SK-N-SH (cell line): ENCODE results near the gene COL4A6. TPM values are rescaled to one million over a fixed set of nuclear protein-coding genes. Genes with fewer than 3 reads are reported as not detected.

Source experiments
- CTCF ChIA-PET: fragments of 300-600, 350-600 bp; formaldehyde crosslinking; extraction: SDS; loops from one replicate; lab custom pipeline; 2021; lab: Yijun Ruan, JAX
- POLR2A ChIA-PET: fragments of 350-600 bp; sonication (Branson Sonifier 250); formaldehyde crosslinking; extraction: SDS; loops from one replicate; lab custom pipeline; 2020; ENCODE audit warnings: antibody characterized with exemption, inconsistent platforms; lab: Yijun Ruan, JAX
- DNase-seq: peaks from one replicate; pipeline ENCODE4 v3.0.0; 2012
- H2AFZ ChIP-seq: fragments of 200-600 bp; sonication (generic); 2 replicates; pipeline ENCODE4 v1.8.1; 2016; ENCODE audit warnings: antibody characterized with exemption, mild to moderate bottlenecking, low read depth
- H3F3A ChIP-seq: fragments of 200-600 bp; sonication (generic); replicated peaks from 2 replicates; pipeline ENCODE3; 2016; ENCODE audit warnings: antibody characterized with exemption, mild to moderate bottlenecking; ENCODE audit not compliant: insufficient read depth
- H3K27ac ChIP-seq, 2 experiments: fragments of 200-500 bp in 1 of 2; fragments of 200-600 bp in 1 of 2; sonication (Bioruptor generic) in 1 of 2; sonication (generic), shearing (Covaris generic) in 1 of 2; 2 replicates each; pipeline versions ENCODE4 v1.5.1 to v1.6.1; 2014 to 2016; ENCODE audit warnings: low read depth in 2 of 2, inconsistent platforms in 1 of 2, low read length in 1 of 2, mild to moderate bottlenecking in 1 of 2, mixed read lengths in 1 of 2
- H3K27me3 ChIP-seq: fragments of 200-600 bp; sonication (generic), shearing (Covaris generic); 2 replicates; pipeline ENCODE4 v1.6.1; 2016; ENCODE audit warnings: mixed run types; ENCODE audit not compliant: insufficient read depth
- H3K36me3 ChIP-seq, 2 experiments: fragments of 200-500 bp in 1 of 2; fragments of 200-600 bp in 1 of 2; sonication (Bioruptor generic) in 1 of 2; sonication (generic) in 1 of 2; replicated peaks in 1 of 2; 2 replicates each; pipeline versions ENCODE3 to v1.5.1; 2014 to 2016; ENCODE audit warnings: low read length in 1 of 2, mild to moderate bottlenecking in 1 of 2; ENCODE audit not compliant: insufficient read depth in 2 of 2, control insufficient read depth in 1 of 2
- H3K4me1 ChIP-seq, 2 experiments: fragments of 200-500 bp in 1 of 2; fragments of 200-600 bp in 1 of 2; sonication (Bioruptor generic) in 1 of 2; sonication (generic), shearing (Covaris generic) in 1 of 2; 2 replicates each; pipeline versions ENCODE4 v1.5.1 to v1.6.1; 2014 to 2016; ENCODE audit warnings: low read depth in 1 of 2, low read length in 1 of 2, mixed run types in 1 of 2; ENCODE audit not compliant: insufficient read depth in 2 of 2, control insufficient read depth in 1 of 2
- H3K4me2 ChIP-seq: fragments of 200-600 bp; sonication (generic), shearing (Covaris generic); 2 replicates; pipeline ENCODE4 v1.6.1; 2017; ENCODE audit warnings: mixed run types
- H3K4me3 ChIP-seq, 2 experiments: fragments of 200-500 bp in 1 of 2; fragments of 200-600 bp in 1 of 2; sonication (Bioruptor generic) in 1 of 2; sonication (generic), shearing (Covaris generic) in 1 of 2; 2 replicates each; pipeline versions ENCODE4 v1.5.1 to v1.8.1; 2014 to 2016; ENCODE audit warnings: low read depth in 2 of 2, inconsistent platforms in 1 of 2, low read length in 1 of 2, mild to moderate bottlenecking in 1 of 2, mixed read lengths in 1 of 2, moderate library complexity in 1 of 2
- H3K79me2 ChIP-seq: fragments of 200-600 bp; sonication (generic); 2 replicates; pipeline ENCODE4 v1.8.1; 2017; ENCODE audit warnings: mild to moderate bottlenecking; ENCODE audit not compliant: insufficient read depth
- H3K9ac ChIP-seq: fragments of 200-600 bp; sonication (generic); 2 replicates; pipeline ENCODE4 v1.6.1; 2017; ENCODE audit warnings: mixed run types
- H3K9me2 ChIP-seq: fragments of 200-600 bp; sonication (generic); 2 replicates; pipeline ENCODE4 v1.6.1; 2017; ENCODE audit warnings: mixed run types
- H3K9me3 ChIP-seq: fragments of 200-600 bp; sonication (generic); 2 replicates; pipeline ENCODE4 v1.6.1; 2017; ENCODE audit warnings: mixed run types, mild to moderate bottlenecking, moderate library complexity
- H4K20me1 ChIP-seq: fragments of 200-600 bp; sonication (generic); 2 replicates; pipeline ENCODE4 v1.6.1; 2017; ENCODE audit warnings: mild to moderate bottlenecking, mixed run types; ENCODE audit not compliant: insufficient read depth
- CHD2 ChIP-seq: fragments of 150-350 bp; IDR thresholded peaks from 2 replicates; pipeline ENCODE4 v1.6.1; 2018; ENCODE audit warnings: low read length; ENCODE audit not compliant: partially characterized antibody
- ELF1 ChIP-seq: IDR thresholded peaks from 2 replicates; pipeline ENCODE4 v1.4.0; 2012
- EZH2phosphoT487 ChIP-seq: fragments of 200-600 bp; sonication (generic); IDR thresholded peaks from 2 replicates; pipeline ENCODE4 v1.6.1; 2017; ENCODE audit warnings: low read depth, mixed run types, mild to moderate bottlenecking, antibody characterized with exemption, moderate library complexity, borderline replicate concordance
- FOSL2 ChIP-seq: IDR thresholded peaks from 2 replicates; pipeline ENCODE4 v1.4.0; 2012; ENCODE audit warnings: low read depth, mild to moderate bottlenecking, moderate library complexity, borderline replicate concordance
- FOXJ3 ChIP-seq: sonication (generic); formaldehyde crosslinking; IDR thresholded peaks from 2 replicates; pipeline ENCODE4 v1.5.1; 2020; ENCODE audit warnings: mild to moderate bottlenecking, missing genetic modification reagents
- FOXM1 ChIP-seq: IDR thresholded peaks from 2 replicates; pipeline ENCODE4 v1.4.0; 2012; ENCODE audit warnings: low read depth, mild to moderate bottlenecking
- GATA2 ChIP-seq: sonication (generic); formaldehyde crosslinking; IDR thresholded peaks from 2 replicates; pipeline ENCODE4 v1.5.0; 2020; ENCODE audit warnings: mild to moderate bottlenecking, missing genetic modification reagents
- JUND ChIP-seq: IDR thresholded peaks from 2 replicates; pipeline ENCODE4 v1.4.0; 2012
- MXI1 ChIP-seq: IDR thresholded peaks from 2 replicates; pipeline ENCODE4 v1.6.1; 2012; ENCODE audit warnings: mild to moderate bottlenecking, low read depth, low read length, improper control_type of control experiment
- NFIC ChIP-seq: IDR thresholded peaks from 2 replicates; pipeline ENCODE4 v1.4.0; 2012; ENCODE audit warnings: borderline replicate concordance
- NRF1 ChIP-seq: IDR thresholded peaks from 2 replicates; pipeline ENCODE4 v1.6.1; 2012; ENCODE audit warnings: low read depth, mild to moderate bottlenecking, low read length
- RAD21 ChIP-seq: IDR thresholded peaks from 2 replicates; pipeline ENCODE4 v1.6.1; 2012; ENCODE audit warnings: mild to moderate bottlenecking, low read length
- RCOR1 ChIP-seq: fragments of 150-350 bp; IDR thresholded peaks from 2 replicates; pipeline ENCODE4 v1.6.1; 2017; ENCODE audit warnings: antibody characterized with exemption, low read length
- RFX5 ChIP-seq: IDR thresholded peaks from 2 replicates; pipeline ENCODE4 v1.6.1; 2012; ENCODE audit warnings: mild to moderate bottlenecking, improper control_type of control experiment, low read length
- SIN3A ChIP-seq: IDR thresholded peaks from 2 replicates; pipeline ENCODE4 v1.6.1; 2012; ENCODE audit warnings: low read depth, mild to moderate bottlenecking, low read length, moderate library complexity, borderline replicate concordance
- TAF1 ChIP-seq: IDR thresholded peaks from 2 replicates; pipeline ENCODE4 v1.6.1; 2012; ENCODE audit warnings: low read depth, mild to moderate bottlenecking, low read length, moderate library complexity, borderline replicate concordance
- TCF12 ChIP-seq: IDR thresholded peaks from 2 replicates; pipeline ENCODE4 v1.4.0; 2012
- TEAD4 ChIP-seq: IDR thresholded peaks from 2 replicates; pipeline ENCODE4 v1.4.0; 2012; ENCODE audit warnings: mild to moderate bottlenecking, borderline replicate concordance; ENCODE audit not compliant: insufficient read depth
- YY1 ChIP-seq: IDR thresholded peaks from 2 replicates; pipeline ENCODE4 v1.4.0; 2012; ENCODE audit warnings: low read depth, mild to moderate bottlenecking
- WGBS: methylation state at CpG from one replicate; pipeline ENCODE4 v1.1.6; 2017; ENCODE audit warnings: low lambda C conversion rate; 5-methylcytosine and 5-hydroxymethylcytosine counted together
- polyA plus RNA-seq, 3 experiments: library from polyadenylated mRNA; depleted of rRNA; stranded (reverse); fragments of >200 nt; gene quantifications; 2 replicates each; pipeline ENCODE4 v1.2.3, GENCODE V29; 2012
- TF ChIP-seq, protein P1 (sequence below): IDR thresholded peaks from 2 replicates; pipeline ENCODE4 v1.4.0; 2012; ENCODE audit warnings: low read depth
- TF ChIP-seq, protein P2 (sequence below): fragments of 150-350 bp; IDR thresholded peaks from 2 replicates; pipeline ENCODE4 v1.6.1; 2017; ENCODE audit warnings: antibody characterized with exemption, low read length, low read depth, borderline replicate concordance
- TF ChIP-seq, protein P3 (sequence below): fragments of 200-600 bp; sonication (generic); IDR thresholded peaks from 2 replicates; pipeline ENCODE4 v1.6.1; 2017; ENCODE audit warnings: antibody characterized with exemption, mild to moderate bottlenecking, moderate library complexity
- TF ChIP-seq, protein P4 (sequence below): IDR thresholded peaks from 2 replicates; pipeline ENCODE4 v1.4.0; 2012; ENCODE audit warnings: low read depth, borderline replicate concordance

Gene COL4A6
- polyA plus RNA-seq, 1 of the 3 experiments (the other 2 are of a cell fraction): not detected

DNA sequence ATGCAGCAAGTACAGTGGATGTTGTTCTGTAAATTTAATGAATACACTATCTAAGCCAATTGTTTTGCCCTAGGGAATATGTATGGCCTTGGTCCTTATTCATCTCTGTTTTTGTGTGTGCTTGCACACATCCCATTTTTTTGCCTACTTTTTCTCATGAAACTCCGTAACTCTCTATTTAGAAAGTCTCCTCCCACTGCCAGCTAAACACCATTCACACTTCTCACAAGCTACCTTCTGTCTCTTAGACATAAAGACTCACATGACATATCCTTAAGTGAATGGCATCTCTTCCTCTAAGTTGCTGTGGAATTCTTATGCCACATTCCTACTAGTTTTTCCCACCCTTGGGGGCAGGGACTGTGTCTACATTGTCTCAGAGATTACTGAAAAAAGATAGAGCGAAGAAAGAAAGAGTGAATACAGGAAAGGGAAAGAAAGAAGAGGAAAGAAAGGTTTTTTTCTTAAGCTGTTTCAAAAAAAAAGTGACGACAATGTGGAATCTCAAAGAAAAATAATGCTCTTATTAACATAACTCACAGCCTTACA lies 229.1 kb downstream of the COL4A6 start (continued):
- no peak for TF ChIP-seq FOXJ3 (CRISPR knock-in tag)
- TF ChIP-seq JUND: no peak

DNA sequence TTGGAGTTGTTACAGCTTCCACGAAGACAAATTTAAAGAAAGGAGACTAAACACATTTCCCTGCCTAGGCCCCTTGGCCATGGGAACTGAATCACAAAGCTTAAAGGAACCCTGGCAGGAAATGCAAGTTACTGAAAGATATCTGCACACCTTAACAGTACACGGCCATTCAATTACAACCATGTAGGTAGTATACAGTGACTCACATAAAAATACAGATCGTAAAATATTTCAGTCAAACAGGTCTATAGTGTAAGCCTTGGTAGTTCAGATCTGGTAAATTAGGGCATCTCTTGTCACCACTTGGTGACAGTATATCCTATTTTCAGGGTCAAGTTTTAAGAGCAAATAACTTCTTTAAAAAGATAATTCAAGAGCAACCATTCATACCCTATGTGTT lies 234.7 kb downstream of the COL4A6 start:
- H3K4me2 ChIP-seq: no peak overlapping the region
- TF ChIP-seq, protein P1, sequence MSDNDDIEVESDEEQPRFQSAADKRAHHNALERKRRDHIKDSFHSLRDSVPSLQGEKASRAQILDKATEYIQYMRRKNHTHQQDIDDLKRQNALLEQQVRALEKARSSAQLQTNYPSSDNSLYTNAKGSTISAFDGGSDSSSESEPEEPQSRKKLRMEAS: no peak
- TF ChIP-seq CHD2 (no peak), JUND (no peak), RFX5 (no peak), TEAD4 (no peak), TCF12 (no peak), SIN3A (no peak), FOXM1 (no peak), ELF1 (no peak), RAD21 (no peak), RCOR1 (no peak), FOSL2 (no peak), NRF1 (no peak)
- TF ChIP-seq, protein P2, sequence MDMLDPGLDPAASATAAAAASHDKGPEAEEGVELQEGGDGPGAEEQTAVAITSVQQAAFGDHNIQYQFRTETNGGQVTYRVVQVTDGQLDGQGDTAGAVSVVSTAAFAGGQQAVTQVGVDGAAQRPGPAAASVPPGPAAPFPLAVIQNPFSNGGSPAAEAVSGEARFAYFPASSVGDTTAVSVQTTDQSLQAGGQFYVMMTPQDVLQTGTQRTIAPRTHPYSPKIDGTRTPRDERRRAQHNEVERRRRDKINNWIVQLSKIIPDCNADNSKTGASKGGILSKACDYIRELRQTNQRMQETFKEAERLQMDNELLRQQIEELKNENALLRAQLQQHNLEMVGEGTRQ: no peak
- H3K9me2 ChIP-seq: no peaks in the 10 kb centered on the region
- no peak for DNase-seq
- no peaks in the 10 kb centered on the region for H3K36me3 ChIP-seq
- H3K27me3 ChIP-seq: peaks cover 14% of the 10 kb centered on the region; the same call in 1 of the 2 replicates
- no peak overlapping the region for H3K27ac ChIP-seq
- no peaks in the 10 kb centered on the region for H3K4me1 ChIP-seq
- 11% methylated on average over 3 of the region's 3 CpGs for WGBS
- H3K9me3 ChIP-seq: no peaks in the 10 kb centered on the region
- no peak overlapping the region for H2AFZ ChIP-seq
- CTCF ChIA-PET: interaction anchor here (2.2 kb wide), 1 partner anchor 21 kb away, joined by 10 read pairs; no protein-coding TSS in a partner anchor
- H3F3A ChIP-seq: no peaks in the 10 kb centered on the region
- no peaks in the 10 kb centered on the region for H3K79me2 ChIP-seq
- no peaks in the 10 kb centered on the region for H4K20me1 ChIP-seq
- POLR2A ChIA-PET: no interaction called here
- no peak overlapping the region for H3K4me3 ChIP-seq
- no peak overlapping the region for H3K9ac ChIP-seq

DNA sequence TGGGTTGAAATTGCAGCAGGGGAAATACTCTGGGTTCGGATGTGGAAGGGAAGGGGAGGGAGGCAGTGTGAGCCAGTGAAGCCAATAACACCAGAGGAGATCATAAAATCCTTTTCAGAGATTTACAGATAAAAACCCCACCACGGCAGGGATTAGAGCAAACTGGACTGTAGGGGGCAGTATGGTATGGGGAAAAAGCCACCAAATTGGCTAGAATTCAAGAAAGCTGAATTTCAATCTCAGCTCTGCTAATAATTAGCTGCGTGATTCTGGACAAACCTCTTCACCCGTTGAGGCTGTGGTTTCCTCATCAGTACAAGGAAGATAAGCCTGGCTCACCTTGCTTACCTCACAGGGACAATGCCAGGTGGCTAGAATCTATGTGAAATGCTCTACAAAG lies 238.5 kb downstream of the COL4A6 start:
- Histone ChIP-seq H4K20me1 (no peaks in the 10 kb centered on the region), H3K9ac (no peak overlapping the region), H3K27me3 (peaks cover 26% of the 10 kb centered on the region), H3K9me3 (no peaks in the 10 kb centered on the region), H3F3A (no peaks in the 10 kb centered on the region), H3K79me2 (no peaks in the 10 kb centered on the region), H3K4me2 (no peak overlapping the region), H3K27ac (no peak overlapping the region), H2AFZ (no peak overlapping the region), H3K9me2 (no peaks in the 10 kb centered on the region), H3K4me3 (no peak overlapping the region), H3K36me3 (no peaks in the 10 kb centered on the region), H3K4me1 (no peaks in the 10 kb centered on the region)
- CTCF ChIA-PET: interaction anchor here (0.7 to 2.1 kb wide), 10 partner anchors 9 to 1556 kb away, joined by 3 to 6 read pairs (median 4); no protein-coding TSS in a partner anchor
- no peak for TF ChIP-seq MXI1
- peak; percentile 53 for TF ChIP-seq RAD21
- TF ChIP-seq YY1: no peak
- TF ChIP-seq GATA2 (CRISPR knock-in tag): no peak
- no peak for TF ChIP-seq CHD2
- TF ChIP-seq FOXJ3 (CRISPR knock-in tag): no peak
- no peak for TF ChIP-seq TAF1
- TF ChIP-seq, protein P3, sequence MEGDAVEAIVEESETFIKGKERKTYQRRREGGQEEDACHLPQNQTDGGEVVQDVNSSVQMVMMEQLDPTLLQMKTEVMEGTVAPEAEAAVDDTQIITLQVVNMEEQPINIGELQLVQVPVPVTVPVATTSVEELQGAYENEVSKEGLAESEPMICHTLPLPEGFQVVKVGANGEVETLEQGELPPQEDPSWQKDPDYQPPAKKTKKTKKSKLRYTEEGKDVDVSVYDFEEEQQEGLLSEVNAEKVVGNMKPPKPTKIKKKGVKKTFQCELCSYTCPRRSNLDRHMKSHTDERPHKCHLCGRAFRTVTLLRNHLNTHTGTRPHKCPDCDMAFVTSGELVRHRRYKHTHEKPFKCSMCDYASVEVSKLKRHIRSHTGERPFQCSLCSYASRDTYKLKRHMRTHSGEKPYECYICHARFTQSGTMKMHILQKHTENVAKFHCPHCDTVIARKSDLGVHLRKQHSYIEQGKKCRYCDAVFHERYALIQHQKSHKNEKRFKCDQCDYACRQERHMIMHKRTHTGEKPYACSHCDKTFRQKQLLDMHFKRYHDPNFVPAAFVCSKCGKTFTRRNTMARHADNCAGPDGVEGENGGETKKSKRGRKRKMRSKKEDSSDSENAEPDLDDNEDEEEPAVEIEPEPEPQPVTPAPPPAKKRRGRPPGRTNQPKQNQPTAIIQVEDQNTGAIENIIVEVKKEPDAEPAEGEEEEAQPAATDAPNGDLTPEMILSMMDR: peak; percentile 68
- TF ChIP-seq EZH2phosphoT487: no peak
- no peak for TF ChIP-seq RCOR1
- TF ChIP-seq RFX5: no peak
- TF ChIP-seq, protein P4, sequence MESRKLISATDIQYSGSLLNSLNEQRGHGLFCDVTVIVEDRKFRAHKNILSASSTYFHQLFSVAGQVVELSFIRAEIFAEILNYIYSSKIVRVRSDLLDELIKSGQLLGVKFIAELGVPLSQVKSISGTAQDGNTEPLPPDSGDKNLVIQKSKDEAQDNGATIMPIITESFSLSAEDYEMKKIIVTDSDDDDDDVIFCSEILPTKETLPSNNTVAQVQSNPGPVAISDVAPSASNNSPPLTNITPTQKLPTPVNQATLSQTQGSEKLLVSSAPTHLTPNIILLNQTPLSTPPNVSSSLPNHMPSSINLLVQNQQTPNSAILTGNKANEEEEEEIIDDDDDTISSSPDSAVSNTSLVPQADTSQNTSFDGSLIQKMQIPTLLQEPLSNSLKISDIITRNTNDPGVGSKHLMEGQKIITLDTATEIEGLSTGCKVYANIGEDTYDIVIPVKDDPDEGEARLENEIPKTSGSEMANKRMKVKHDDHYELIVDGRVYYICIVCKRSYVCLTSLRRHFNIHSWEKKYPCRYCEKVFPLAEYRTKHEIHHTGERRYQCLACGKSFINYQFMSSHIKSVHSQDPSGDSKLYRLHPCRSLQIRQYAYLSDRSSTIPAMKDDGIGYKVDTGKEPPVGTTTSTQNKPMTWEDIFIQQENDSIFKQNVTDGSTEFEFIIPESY: no peak
- TF ChIP-seq NFIC: peak; percentile 71
- peak; percentile 23 for DNase-seq
- POLR2A ChIA-PET: no interaction called here
- WGBS: under 1% methylated on average over 4 of the region's 4 CpGs
